Testis (tissue), 2 donors: ENCODE results near the gene ZNF277.

Experiments
- POLR2A ChIP-seq: fragments of 450-650 bp; IDR thresholded peaks from one replicate; pipeline ENCODE4 v1.6.1; 2017; ENCODE audit warnings: antibody characterized with exemption, mild to moderate bottlenecking, moderate library complexity
- TF ChIP-seq, protein P1 (sequence below), 3 experiments: fragments of 450-650 bp in 2 of 3; fragments of 200-600 bp in 1 of 3; sonication (generic) in 1 of 3; IDR thresholded peaks; one replicate each; pipeline ENCODE4 v1.5.1; 2016 to 2019; ENCODE audit warnings: antibody characterized with exemption in 3 of 3, mild to moderate bottlenecking in 2 of 3, moderate library complexity in 1 of 3

DNA sequence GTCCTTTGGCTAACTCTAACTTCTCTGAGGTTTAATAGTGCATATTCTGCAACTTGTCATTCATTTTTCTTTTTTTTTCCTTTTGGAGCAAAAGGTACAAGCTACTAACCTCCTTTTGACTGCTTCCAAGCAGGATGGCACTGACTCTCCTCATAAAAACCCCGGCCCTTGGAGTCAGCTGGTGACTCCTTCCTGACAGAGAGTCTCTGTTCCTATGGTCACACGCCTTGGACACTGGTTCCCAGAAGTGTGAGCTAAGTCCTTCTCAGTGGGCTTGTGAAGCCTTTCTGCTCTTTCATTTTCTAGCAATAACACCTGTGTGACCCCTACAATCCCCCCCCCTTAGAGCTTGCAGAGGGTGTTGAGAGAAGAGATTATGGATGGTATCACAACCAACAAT lies 22.0 kb upstream of the ZNF277 start:
- TF ChIP-seq, protein P1, sequence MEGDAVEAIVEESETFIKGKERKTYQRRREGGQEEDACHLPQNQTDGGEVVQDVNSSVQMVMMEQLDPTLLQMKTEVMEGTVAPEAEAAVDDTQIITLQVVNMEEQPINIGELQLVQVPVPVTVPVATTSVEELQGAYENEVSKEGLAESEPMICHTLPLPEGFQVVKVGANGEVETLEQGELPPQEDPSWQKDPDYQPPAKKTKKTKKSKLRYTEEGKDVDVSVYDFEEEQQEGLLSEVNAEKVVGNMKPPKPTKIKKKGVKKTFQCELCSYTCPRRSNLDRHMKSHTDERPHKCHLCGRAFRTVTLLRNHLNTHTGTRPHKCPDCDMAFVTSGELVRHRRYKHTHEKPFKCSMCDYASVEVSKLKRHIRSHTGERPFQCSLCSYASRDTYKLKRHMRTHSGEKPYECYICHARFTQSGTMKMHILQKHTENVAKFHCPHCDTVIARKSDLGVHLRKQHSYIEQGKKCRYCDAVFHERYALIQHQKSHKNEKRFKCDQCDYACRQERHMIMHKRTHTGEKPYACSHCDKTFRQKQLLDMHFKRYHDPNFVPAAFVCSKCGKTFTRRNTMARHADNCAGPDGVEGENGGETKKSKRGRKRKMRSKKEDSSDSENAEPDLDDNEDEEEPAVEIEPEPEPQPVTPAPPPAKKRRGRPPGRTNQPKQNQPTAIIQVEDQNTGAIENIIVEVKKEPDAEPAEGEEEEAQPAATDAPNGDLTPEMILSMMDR (IDR thresholded peaks at IDR 0.05) = no peak
- TF ChIP-seq POLR2A = no peak
